GM23248 (cell line): ENCODE results near the gene RNF130. TPM values are rescaled to one million over a fixed set of nuclear protein-coding genes. Genes with fewer than 3 reads are reported as not detected.

Experiments used
- DNase-seq: peaks from one replicate; pipeline ENCODE4 v3.0.0-alpha.2; 2015
- H2AFZ ChIP-seq: fragments of 200-600 bp; sonication (generic); 2 replicates; pipeline ENCODE4 v1.6.1; 2016; ENCODE audit warnings: antibody characterized with exemption
- H3F3A ChIP-seq: fragments of 200-600 bp; sonication (generic); 2 replicates; pipeline ENCODE4 v1.6.1; 2016; ENCODE audit warnings: mild to moderate bottlenecking, antibody characterized with exemption, mixed run types; ENCODE audit not compliant: insufficient read depth
- H3K27ac ChIP-seq: fragments of 200-600 bp; sonication (generic); 2 replicates; pipeline ENCODE4 v1.5.1; 2016; ENCODE audit warnings: mild to moderate bottlenecking
- H3K27me3 ChIP-seq: fragments of 200-600 bp; sonication (generic); replicated peaks from 2 replicates; pipeline ENCODE4 v1.6.1; 2016; ENCODE audit warnings: mild to moderate bottlenecking; ENCODE audit not compliant: insufficient read depth
- H3K36me3 ChIP-seq: fragments of 200-600 bp; sonication (generic); 2 replicates; pipeline ENCODE4 v1.6.1; 2016; ENCODE audit warnings: low read depth, mild to moderate bottlenecking
- H3K4me1 ChIP-seq: fragments of 200-600 bp; sonication (generic); 2 replicates; pipeline ENCODE4 v1.6.1; 2016; ENCODE audit warnings: mild to moderate bottlenecking; ENCODE audit not compliant: insufficient read depth
- H3K4me2 ChIP-seq: fragments of 200-600 bp; sonication (generic); one replicate; pipeline ENCODE4 v1.6.1; 2016; ENCODE audit warnings: mild to moderate bottlenecking; ENCODE audit not compliant: unreplicated experiment
- H3K4me3 ChIP-seq: fragments of 200-600 bp; sonication (generic); 2 replicates; pipeline ENCODE4 v1.5.1; 2016; ENCODE audit warnings: mild to moderate bottlenecking
- H3K79me2 ChIP-seq: fragments of 200-600 bp; sonication (generic); 2 replicates; pipeline ENCODE4 v1.6.1; 2016; ENCODE audit warnings: mild to moderate bottlenecking; ENCODE audit not compliant: insufficient read depth
- H3K9ac ChIP-seq: fragments of 200-600 bp; sonication (generic); 2 replicates; pipeline ENCODE4 v1.6.1; 2016; ENCODE audit warnings: mild to moderate bottlenecking
- H3K9me2 ChIP-seq: fragments of 200-600 bp; sonication (generic); 2 replicates; pipeline ENCODE4 v1.6.1; 2016; ENCODE audit warnings: mixed run types, mild to moderate bottlenecking, moderate library complexity; ENCODE audit not compliant: insufficient read depth
- H3K9me3 ChIP-seq: fragments of 200-600 bp; sonication (generic); one replicate; pipeline ENCODE4 v1.6.1; 2017; ENCODE audit warnings: low read depth
- H4K20me1 ChIP-seq: fragments of 200-600 bp; sonication (generic); 2 replicates; pipeline ENCODE4 v1.6.0; 2016; ENCODE audit not compliant: insufficient read depth
- EZH2 ChIP-seq: fragments of 200-600 bp; sonication (generic); IDR thresholded peaks from 2 replicates; pipeline ENCODE4 v1.6.1; 2018; ENCODE audit warnings: antibody characterized with exemption, mild to moderate bottlenecking; ENCODE audit not compliant: insufficient read depth, poor library complexity, severe bottlenecking
- EZH2phosphoT487 ChIP-seq: fragments of 200-600 bp; sonication (generic); IDR thresholded peaks from 2 replicates; pipeline ENCODE4 v1.6.1; 2018; ENCODE audit warnings: antibody characterized with exemption, moderate library complexity, mild to moderate bottlenecking, low read depth; ENCODE audit not compliant: insufficient read depth
- WGBS, 2 experiments: methylation state at CpG; one replicate each; pipeline ENCODE4 v1.1.6; 2015 to 2017; ENCODE audit warnings: low lambda C conversion rate in 2 of 2, low coverage in 1 of 2; ENCODE audit errors: missing lambda C conversion rate in 2 of 2; 5-methylcytosine and 5-hydroxymethylcytosine counted together
- in situ Hi-C: fragments of 300-500 bp; cut with MboI; formaldehyde crosslinking; loops from 2 replicates; pipeline ENCODE4 v1.15.0; 2020
- polyA plus RNA-seq: library from polyadenylated mRNA; unstranded; fragments of >200 nt; fragmentation: Nextera tagmentation; extraction: Ambion mirVana; gene quantifications from 2 replicates; pipeline ENCODE4 v1.2.1, GENCODE V29; 2016
- total RNA-seq: library from RNA; depleted of rRNA; stranded (reverse); fragments of >200 nt; shearing (Covaris generic); gene quantifications from 2 replicates; pipeline ENCODE4 v1.2.3, GENCODE V29; 2014

The RNF130 gene
- total and polyA plus RNA-seq, 2 experiments from 2014 or later: 27.3 to 49.8 TPM

- H3K27ac ChIP-seq: no peak overlapping the region
- H3K9ac ChIP-seq: no peak overlapping the region
- no peaks in the 10 kb centered on the region for H3K4me1 ChIP-seq
- H4K20me1 ChIP-seq: no peaks in the 10 kb centered on the region
- no peaks in the 10 kb centered on the region for H3K9me3 ChIP-seq
- H2AFZ ChIP-seq: no peak overlapping the region
- in situ Hi-C loops: no loop called here
- no peak overlapping the region for H3K4me2 ChIP-seq
- H3K4me3 ChIP-seq: no peak overlapping the region
- WGBS, 2 experiments: 69 to 73% methylated on average over 21 to 23 of the region's 23 CpGs
- TF ChIP-seq EZH2phosphoT487 (no peak), EZH2 (no peak)
- no peaks in the 10 kb centered on the region for H3K79me2 ChIP-seq
- H3K9me2 ChIP-seq: no peaks in the 10 kb centered on the region
- no peak for DNase-seq
- no peaks in the 10 kb centered on the region for H3K36me3 ChIP-seq
- H3F3A ChIP-seq: no peaks in the 10 kb centered on the region
- peaks cover 15% of the 10 kb centered on the region for H3K27me3 ChIP-seq
These were observed 47.7 kb upstream of the RNF130 start for GRCh38 chr5:180119031-180119902.

DNA sequence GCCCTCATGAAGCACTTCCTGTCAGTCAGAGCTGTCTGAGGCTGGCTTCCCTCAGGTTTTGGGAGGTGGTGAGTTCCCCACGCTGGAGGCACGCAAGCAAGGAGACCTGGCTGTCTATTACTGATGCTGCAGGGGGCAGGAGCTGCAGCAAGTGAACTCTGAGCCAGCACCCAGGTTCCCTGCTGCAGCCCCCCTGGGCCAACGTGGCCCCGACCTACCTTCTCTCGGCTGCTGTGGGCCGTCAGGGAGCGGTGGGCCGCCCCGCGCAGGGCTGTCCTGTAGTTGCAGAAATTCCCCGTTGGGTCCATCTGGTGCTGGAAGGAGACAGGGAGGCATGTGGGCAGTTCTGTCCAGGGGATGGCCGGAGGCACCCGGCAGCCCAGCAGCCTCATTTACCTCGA lies 46.8 kb upstream of the RNF130 start:
- WGBS, 2 experiments: 51 to 53% methylated on average over 6 to 14 of the region's 14 CpGs
- no peak for DNase-seq
- Histone ChIP-seq H3K9me2 (no peaks in the 10 kb centered on the region), H4K20me1 (no peaks in the 10 kb centered on the region), H3F3A (no peaks in the 10 kb centered on the region), H3K27ac (no peak overlapping the region), H3K4me1 (no peaks in the 10 kb centered on the region), H3K36me3 (no peaks in the 10 kb centered on the region), H3K4me3 (no peak overlapping the region), H3K9me3 (no peaks in the 10 kb centered on the region), H3K27me3 (peaks cover 8% of the 10 kb centered on the region), H2AFZ (no peak overlapping the region), H3K9ac (no peak overlapping the region), H3K79me2 (no peaks in the 10 kb centered on the region), H3K4me2 (no peak overlapping the region)
- TF ChIP-seq EZH2 (no peak), EZH2phosphoT487 (no peak)
- in situ Hi-C loops: no loop called here

DNA sequence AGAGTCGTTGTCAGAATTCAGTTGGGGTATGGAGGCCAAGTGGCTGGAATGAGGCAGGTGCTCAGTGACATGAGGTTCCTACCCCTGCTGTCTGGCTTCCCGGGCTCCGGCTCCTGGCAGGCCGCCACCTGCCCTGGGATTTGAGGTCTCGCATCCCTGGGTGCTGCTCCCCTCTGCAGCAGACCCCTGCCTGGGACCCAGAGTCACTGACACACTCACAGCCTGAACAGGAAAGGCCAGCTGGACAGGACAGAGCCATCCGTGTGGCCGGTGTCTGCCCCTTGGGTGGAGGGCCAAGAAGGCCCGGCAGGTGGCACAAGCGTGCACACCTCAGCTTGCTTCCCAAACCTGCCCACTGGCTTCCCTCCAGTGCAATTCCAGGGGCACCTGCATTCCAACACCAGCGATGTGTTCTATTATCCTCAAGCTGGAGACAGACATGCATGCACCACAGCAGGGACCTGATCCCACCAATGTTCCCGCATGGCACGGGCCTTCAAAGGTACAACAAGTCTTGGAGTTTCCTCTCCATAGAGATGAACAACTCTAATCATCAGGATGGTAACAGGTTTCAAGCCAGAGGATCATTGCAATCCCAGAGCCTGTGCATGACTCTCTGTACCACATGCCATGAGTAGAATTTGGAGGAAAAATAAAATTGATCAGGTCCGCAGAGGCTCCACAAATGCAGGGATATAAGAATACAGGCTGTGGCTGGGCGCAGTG lies 45.6 kb upstream of the RNF130 start:
- no peak overlapping the region for H3K4me3 ChIP-seq
- H3K4me1 ChIP-seq: no peaks in the 10 kb centered on the region
- TF ChIP-seq EZH2phosphoT487: no peak
- TF ChIP-seq EZH2: no peak
- H3K27ac ChIP-seq: no peak overlapping the region
- H3K36me3 ChIP-seq: no peaks in the 10 kb centered on the region
- H3F3A ChIP-seq: no peaks in the 10 kb centered on the region
- no peaks in the 10 kb centered on the region for H3K79me2 ChIP-seq
- in situ Hi-C loops: no loop called here
- no peak overlapping the region for H3K9ac ChIP-seq
- H3K9me2 ChIP-seq: no peaks in the 10 kb centered on the region
- H3K4me2 ChIP-seq: no peak overlapping the region
- WGBS, 2 experiments: 64 to 71% methylated on average over 13 to 14 of the region's 14 CpGs
- no peaks in the 10 kb centered on the region for H3K9me3 ChIP-seq
- H3K27me3 ChIP-seq: no peaks in the 10 kb centered on the region; the same call in 1 of the 2 replicates
- DNase-seq: no peak
- no peaks in the 10 kb centered on the region for H4K20me1 ChIP-seq
- no peak overlapping the region for H2AFZ ChIP-seq

GRCh38 chr5:180116077-180116999 lies 44.8 kb upstream of the RNF130 start:
- H3K27ac ChIP-seq: no peak overlapping the region
- H3K27me3 ChIP-seq: no peaks in the 10 kb centered on the region
- H3K9me2 ChIP-seq: no peaks in the 10 kb centered on the region
- no peaks in the 10 kb centered on the region for H3K4me1 ChIP-seq
- H3K36me3 ChIP-seq: no peaks in the 10 kb centered on the region
- H3K79me2 ChIP-seq: no peaks in the 10 kb centered on the region
- 59 to 63% methylated on average over 30 to 31 of the region's 31 CpGs for WGBS, 2 experiments
- no peaks in the 10 kb centered on the region for H4K20me1 ChIP-seq
- DNase-seq: no peak
- no peaks in the 10 kb centered on the region for H3K9me3 ChIP-seq
- H3F3A ChIP-seq: no peaks in the 10 kb centered on the region
- TF ChIP-seq EZH2phosphoT487 (no peak), EZH2 (no peak)
- no peak overlapping the region for H3K4me3 ChIP-seq
- no peak overlapping the region for H3K4me2 ChIP-seq
- no peak overlapping the region for H3K9ac ChIP-seq
- no peak overlapping the region for H2AFZ ChIP-seq
- in situ Hi-C loops: no loop called here
